GM19238 (cell line): ENCODE measurements around the gene CTNNA2.
"Not testable (repeated sequence)": the region's sequence is repeated elsewhere in the genome, so short reads cannot be mapped to it uniquely, and the experiment has no call there.

Source experiments
- DNase-seq: peaks from one replicate; pipeline ENCODE4 v3.0.0; 2011; ENCODE audit warnings: low spot score; ENCODE audit not compliant: insufficient read length

CTNNA2 gene

GRCh38 chr2:80070587-80070986, 557.7 kb downstream of the CTNNA2 start:
- DNase-seq, result no peak

DNA sequence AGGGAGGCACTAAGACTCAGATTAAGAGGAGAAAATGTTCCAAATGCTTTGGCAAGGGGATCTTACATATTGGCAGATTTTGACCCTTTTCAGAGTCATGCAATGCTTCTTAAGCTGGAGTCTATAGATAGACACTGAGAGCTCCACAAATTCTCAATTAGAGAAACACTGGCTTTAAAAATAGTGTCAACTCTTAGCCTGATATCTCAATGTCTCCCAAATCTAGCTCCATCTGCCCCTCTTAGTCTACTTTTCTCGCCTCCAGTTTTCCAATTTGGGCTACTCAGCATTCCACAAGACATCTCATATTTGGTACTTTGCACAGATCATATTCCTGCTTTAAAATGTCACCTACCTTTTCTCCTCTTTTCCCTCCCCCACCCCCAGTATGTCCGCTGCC, 559.1 kb downstream of the CTNNA2 start:
- no peak for DNase-seq

- DNase-seq, result peak; percentile 9
Measured at GRCh38 chr2:80073134-80073561, 560.3 kb downstream of the CTNNA2 start.

- no peak for DNase-seq
Measured at GRCh38 chr2:80074321-80075070, 561.6 kb downstream of the CTNNA2 start.

GRCh38 chr2:80075719-80076118, 562.9 kb downstream of the CTNNA2 start:
- no peak for DNase-seq

DNA sequence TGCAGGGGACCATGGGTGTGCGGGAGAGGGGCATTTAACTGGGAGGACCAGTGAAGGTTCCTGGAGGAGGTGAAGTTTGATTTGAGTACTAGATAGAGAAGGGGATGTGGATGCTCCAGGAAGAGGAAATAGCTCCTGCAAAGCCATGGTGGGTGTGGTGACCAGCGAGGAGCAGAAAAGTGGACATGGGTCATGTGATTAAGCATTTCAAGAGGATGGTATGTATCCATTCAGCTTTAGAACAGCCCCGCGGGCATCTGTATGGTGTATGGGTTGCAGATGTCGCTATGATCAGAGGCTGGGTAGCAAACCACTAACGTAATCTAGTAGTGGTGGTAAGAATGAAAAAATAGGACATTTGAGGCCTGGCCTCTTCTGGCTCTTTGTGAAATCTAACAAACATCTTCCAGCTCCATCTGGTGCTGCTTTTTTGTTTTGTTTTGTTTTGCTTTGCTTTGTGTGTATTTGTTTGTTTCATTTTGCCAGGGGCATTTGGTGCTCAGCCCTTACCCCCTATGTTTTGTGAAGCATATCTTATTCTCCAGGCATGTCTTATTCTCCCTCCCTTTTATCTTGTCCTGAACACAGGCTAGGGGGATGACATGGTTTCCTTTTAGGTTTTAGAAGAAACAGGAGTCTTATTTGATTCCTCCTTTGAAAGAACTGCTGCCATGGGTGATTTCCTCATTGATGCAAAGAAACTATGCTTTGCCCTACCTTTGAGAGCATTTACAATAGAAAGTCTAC, 565.6 kb downstream of the CTNNA2 start:
- no peak for DNase-seq

DNA sequence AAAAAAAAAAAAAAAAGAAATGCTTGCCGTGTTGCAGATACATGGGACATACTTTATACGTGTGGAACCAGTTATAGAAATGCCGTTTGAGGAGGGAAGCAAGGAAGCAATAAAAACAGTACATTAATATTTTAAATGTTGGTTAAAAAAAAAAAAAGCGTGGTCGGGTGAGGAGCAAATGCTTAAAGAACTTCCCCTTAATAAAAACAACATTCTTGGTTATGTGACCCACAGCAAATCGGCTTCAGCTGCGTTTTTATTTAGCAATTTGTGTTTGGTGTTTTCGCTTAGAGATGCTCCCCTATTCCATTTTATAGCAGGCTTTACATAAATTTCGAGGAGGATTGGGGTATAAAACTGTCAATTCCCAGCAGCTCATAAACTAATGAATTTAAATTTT, 568.1 kb downstream of the CTNNA2 start:
- no peak for DNase-seq

DNA sequence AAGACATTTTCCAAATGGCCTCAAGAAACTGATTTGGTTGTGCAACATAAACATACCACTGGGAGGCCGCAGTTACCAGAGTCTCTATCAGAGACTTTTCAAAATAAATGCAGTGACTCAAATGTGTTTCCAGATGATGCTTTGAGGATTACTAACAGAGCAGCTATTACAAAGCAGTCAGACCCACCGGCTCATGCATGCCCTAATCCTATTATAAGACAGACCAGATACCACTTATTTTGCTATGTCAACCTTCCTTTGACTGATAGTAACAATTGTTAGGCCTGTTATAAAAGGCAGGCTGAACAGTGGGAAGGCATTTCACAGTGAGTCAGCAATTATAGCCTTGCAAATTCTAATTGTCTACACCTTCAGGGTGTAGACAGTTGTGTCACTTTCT, 574.0 kb downstream of the CTNNA2 start:
- DNase-seq, result no peak

GRCh38 chr2:80091237-80091636, 578.4 kb downstream of the CTNNA2 start:
- no peak for DNase-seq

- DNase-seq, result no peak
Measured at GRCh38 chr2:80092474-80092873, 579.6 kb downstream of the CTNNA2 start.

DNA sequence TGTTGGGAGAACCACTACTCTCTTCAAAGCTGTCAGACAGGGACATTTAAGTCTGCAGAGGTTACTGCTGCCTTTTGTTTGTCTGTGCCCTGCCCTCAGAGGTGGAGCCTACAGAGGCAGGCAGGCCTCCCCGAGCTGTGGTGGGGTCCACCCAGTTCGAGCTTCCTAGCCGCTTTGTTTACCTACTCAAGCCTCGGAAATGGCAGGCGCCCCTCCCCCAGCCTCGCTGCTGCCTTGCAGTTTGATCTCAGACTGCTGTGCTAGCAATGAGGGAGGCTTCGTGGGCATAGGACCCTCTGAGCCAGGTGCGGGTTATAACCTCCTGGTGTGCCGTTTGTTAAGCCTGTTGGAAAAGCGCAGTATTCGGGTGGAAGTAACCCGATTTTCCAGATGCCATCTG, 585.7 kb downstream of the CTNNA2 start:
- not testable (repeated sequence) for DNase-seq

DNA sequence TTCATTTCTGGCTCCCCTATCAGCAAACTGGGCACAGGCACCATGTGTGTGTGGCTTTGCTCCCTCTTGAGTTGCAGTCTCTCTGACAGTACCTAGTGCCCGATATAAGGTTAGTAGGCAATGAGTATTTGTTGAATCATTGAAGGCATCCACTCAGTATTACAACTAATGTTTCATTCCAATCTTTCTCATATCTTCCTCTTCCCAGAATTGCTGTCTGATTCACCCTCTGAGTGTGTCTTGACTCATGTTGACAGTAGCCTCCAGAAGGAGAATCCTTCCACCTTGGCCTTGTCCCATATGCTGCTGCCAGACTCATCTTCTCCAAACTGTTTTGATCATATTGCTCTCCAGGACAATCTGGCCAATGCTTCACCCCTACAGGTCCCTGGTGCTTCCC, 589.2 kb downstream of the CTNNA2 start:
- DNase-seq, result no peak

DNA sequence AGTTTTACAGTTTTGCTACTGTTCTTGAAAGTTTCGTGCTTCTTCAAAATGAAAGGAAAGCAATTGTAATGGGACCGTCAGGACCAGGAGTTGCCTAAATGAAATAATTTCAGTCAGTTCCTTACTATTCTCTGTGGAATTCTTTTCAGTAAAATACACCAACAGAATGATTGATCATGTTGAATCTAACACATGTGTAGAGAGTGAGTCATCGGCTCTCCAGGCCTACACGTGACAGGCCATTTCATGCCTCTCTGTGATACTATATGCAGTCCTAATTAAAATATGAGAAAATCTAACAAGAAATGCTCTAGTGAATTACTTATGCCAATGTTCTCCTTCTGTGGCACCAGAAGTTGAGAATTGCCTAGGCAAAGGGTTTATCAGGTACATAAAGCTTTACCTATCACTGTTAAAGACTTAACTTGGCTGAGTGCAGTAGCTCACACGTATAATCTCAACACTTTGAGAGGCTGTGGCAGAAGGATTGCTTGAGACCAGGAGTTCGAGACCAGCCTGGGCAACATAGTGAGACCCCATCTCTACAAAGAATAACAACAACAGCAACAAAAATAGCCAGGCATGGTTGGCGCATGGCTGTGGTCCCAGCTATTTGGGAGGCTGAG, 592.3 kb downstream of the CTNNA2 start:
- no peak for DNase-seq

DNA sequence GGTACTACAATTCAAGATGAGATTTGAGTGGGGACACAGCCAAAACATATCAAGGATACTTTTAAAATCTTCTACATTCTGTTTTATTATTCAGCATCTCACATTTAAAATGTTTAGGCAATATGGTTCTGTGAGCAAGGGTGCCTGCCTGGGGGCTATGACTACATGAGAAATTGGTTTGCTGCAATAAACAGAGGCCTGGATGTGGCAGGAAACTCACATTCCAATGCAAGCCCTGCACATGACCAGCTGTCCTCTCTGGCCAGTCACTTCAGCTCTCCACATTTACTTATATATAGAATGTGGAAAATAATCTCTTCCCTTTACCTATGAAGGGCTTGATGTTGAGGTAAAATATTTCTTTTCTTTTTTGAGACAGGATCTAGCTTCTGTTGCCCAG, 598.3 kb downstream of the CTNNA2 start:
- no peak for DNase-seq

GRCh38 chr2:80112790-80113189, 599.9 kb downstream of the CTNNA2 start:
- no peak for DNase-seq

DNA sequence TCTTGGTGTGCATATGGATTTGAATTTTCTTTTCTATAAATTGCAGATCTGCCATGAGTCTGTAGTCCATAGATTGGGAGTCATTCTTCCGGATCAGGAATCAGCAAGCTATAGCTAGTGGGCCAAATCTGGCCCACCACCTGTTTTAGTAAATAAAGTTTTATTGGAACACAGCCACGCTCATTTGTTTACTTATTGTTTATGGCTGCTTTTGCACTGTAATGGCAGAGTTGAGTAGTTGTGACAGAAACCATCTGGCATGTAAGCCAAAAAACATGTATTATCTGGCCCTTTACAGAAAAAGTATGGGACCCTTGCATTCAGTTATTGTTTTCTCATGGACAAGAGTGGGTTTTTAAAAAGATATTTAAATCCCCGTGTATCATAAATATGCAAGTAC, 600.5 kb downstream of the CTNNA2 start:
- no peak for DNase-seq

- DNase-seq, result no peak
Measured at GRCh38 chr2:80114812-80115211, 602.0 kb downstream of the CTNNA2 start.

GRCh38 chr2:80117401-80117800, 604.5 kb downstream of the CTNNA2 start:
- no peak for DNase-seq

- DNase-seq, result no peak
Measured at GRCh38 chr2:80120866-80121265, 608.0 kb downstream of the CTNNA2 start.

GRCh38 chr2:80122675-80123074, 609.8 kb downstream of the CTNNA2 start:
- DNase-seq, result no peak

GRCh38 chr2:80126596-80127189, 613.8 kb downstream of the CTNNA2 start:
- DNase-seq, result no peak

- DNase-seq, result no peak
Measured at GRCh38 chr2:80128080-80128479, 615.2 kb downstream of the CTNNA2 start.
